Measurements from ENCODE around the gene SYDE1.

The SYDE1 gene

GRCh38 chr19:15115080-15115479 lies 7.9 kb downstream of the SYDE1 start:
- Histone ChIP-seq H3K9ac (ENCODE audit: low read length) (no peak overlapping the region), H3K27me3 (ENCODE audit: low read length) (no peaks in the 10 kb centered on the region), H3K9me2 (replicated peaks; ENCODE audit: insufficient read depth, low read length) (no peaks in the 10 kb centered on the region), H3K27ac (ENCODE audit: low read depth, low read length) (no peak overlapping the region), H3F3A (ENCODE audit: insufficient read depth) (no peaks in the 10 kb centered on the region), H3K36me3 (ENCODE audit: low read length) (0 out of 2 replicates have a peak, but pooled peaks cover 6% of the 10 kb centered on the region), H2AFZ (ENCODE audit: low read depth, low read length, severe bottlenecking) (no peak overlapping the region), H4K20me1 (ENCODE audit: low read depth, low read length) (no peaks in the 10 kb centered on the region), H3K9me3 (ENCODE audit: insufficient read depth, low read length) (no peaks in the 10 kb centered on the region), H3K79me2 (ENCODE audit: insufficient read depth, low read length) (no peaks in the 10 kb centered on the region), H3K4me3 (ENCODE audit: insufficient read depth, low read length, poor library complexity, severe bottlenecking) (no peak overlapping the region), H3K4me2 (ENCODE audit: low read depth, low read length, poor library complexity, severe bottlenecking) (no peak overlapping the region)
- TF ChIP-seq, protein P1, sequence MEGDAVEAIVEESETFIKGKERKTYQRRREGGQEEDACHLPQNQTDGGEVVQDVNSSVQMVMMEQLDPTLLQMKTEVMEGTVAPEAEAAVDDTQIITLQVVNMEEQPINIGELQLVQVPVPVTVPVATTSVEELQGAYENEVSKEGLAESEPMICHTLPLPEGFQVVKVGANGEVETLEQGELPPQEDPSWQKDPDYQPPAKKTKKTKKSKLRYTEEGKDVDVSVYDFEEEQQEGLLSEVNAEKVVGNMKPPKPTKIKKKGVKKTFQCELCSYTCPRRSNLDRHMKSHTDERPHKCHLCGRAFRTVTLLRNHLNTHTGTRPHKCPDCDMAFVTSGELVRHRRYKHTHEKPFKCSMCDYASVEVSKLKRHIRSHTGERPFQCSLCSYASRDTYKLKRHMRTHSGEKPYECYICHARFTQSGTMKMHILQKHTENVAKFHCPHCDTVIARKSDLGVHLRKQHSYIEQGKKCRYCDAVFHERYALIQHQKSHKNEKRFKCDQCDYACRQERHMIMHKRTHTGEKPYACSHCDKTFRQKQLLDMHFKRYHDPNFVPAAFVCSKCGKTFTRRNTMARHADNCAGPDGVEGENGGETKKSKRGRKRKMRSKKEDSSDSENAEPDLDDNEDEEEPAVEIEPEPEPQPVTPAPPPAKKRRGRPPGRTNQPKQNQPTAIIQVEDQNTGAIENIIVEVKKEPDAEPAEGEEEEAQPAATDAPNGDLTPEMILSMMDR (IDR thresholded peaks at IDR 0.05; ENCODE audit: insufficient read depth, low read length, poor library complexity, severe bottlenecking): no peak
- TF ChIP-seq EZH2phosphoT487 (conservative IDR thresholded peaks at IDR 0.05; ENCODE audit: low read length): no peak

- H3K27ac ChIP-seq (ENCODE audit: low read depth, low read length): no peak overlapping the region
- 0 out of 2 replicates have a peak, but pooled peaks cover 6% of the 10 kb centered on the region for H3K36me3 ChIP-seq (ENCODE audit: low read length)
Observed at GRCh38 chr19:15115762-15116615, 8.8 kb downstream of the SYDE1 start.

DNA sequence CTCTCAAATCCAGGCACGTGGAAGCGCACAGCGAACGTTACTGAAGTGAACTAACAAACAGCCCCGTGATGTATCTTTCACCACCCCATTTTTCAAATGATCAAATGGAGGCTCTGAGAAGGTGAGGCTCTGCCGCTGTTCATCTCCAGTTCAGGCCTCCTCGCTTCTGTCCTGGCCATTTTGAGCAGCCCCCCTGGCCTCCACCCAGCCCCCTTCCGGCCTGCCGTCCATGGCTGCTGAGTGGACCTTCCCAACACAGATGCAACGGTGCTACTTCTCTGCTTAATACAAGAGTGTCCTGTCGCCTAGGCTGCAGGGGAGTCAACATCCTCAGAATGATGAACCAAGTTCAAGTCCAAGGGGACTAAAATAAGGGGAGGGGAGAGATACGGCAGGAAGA lies 9.7 kb downstream of the SYDE1 start:
- Histone ChIP-seq H3K4me2 (ENCODE audit: low read depth, low read length, poor library complexity, severe bottlenecking) (no peak overlapping the region), H3K9me3 (ENCODE audit: insufficient read depth, low read length) (no peaks in the 10 kb centered on the region), H3K27ac (ENCODE audit: low read depth, low read length) (no peak overlapping the region), H4K20me1 (ENCODE audit: low read depth, low read length) (no peaks in the 10 kb centered on the region), H3K9me2 (replicated peaks; ENCODE audit: insufficient read depth, low read length) (no peaks in the 10 kb centered on the region), H3K9ac (ENCODE audit: low read length) (no peak overlapping the region), H3K36me3 (ENCODE audit: low read length) (0 out of 2 replicates have a peak, but pooled peaks cover 6% of the 10 kb centered on the region), H3K79me2 (ENCODE audit: insufficient read depth, low read length) (no peaks in the 10 kb centered on the region), H3F3A (ENCODE audit: insufficient read depth) (no peaks in the 10 kb centered on the region), H2AFZ (ENCODE audit: low read depth, low read length, severe bottlenecking) (no peak overlapping the region), H3K4me3 (ENCODE audit: insufficient read depth, low read length, poor library complexity, severe bottlenecking) (no peak overlapping the region), H3K27me3 (ENCODE audit: low read length) (no peaks in the 10 kb centered on the region)
- TF ChIP-seq, protein P1 (IDR thresholded peaks at IDR 0.05; ENCODE audit: insufficient read depth, low read length, poor library complexity, severe bottlenecking): no peak
- no peak for TF ChIP-seq EZH2phosphoT487 (conservative IDR thresholded peaks at IDR 0.05; ENCODE audit: low read length)

More at GRCh38 chr19:15115762-15116615, 8.8 kb downstream of the SYDE1 start:
- H3K9me2 ChIP-seq (replicated peaks; ENCODE audit: insufficient read depth, low read length): no peaks in the 10 kb centered on the region
- no peaks in the 10 kb centered on the region for H4K20me1 ChIP-seq (ENCODE audit: low read depth, low read length)
- no peaks in the 10 kb centered on the region for H3K79me2 ChIP-seq (ENCODE audit: insufficient read depth, low read length)
- H2AFZ ChIP-seq (ENCODE audit: low read depth, low read length, severe bottlenecking): no peak overlapping the region
- no peak overlapping the region for H3K4me2 ChIP-seq (ENCODE audit: low read depth, low read length, poor library complexity, severe bottlenecking)
- no peaks in the 10 kb centered on the region for H3F3A ChIP-seq (ENCODE audit: insufficient read depth)
- H3K9ac ChIP-seq (ENCODE audit: low read length): no peak overlapping the region
- H3K4me3 ChIP-seq (ENCODE audit: insufficient read depth, low read length, poor library complexity, severe bottlenecking): no peak overlapping the region
- H3K27me3 ChIP-seq (ENCODE audit: low read length): no peaks in the 10 kb centered on the region
- no peak for TF ChIP-seq EZH2phosphoT487 (conservative IDR thresholded peaks at IDR 0.05; ENCODE audit: low read length)
- TF ChIP-seq, protein P1 (IDR thresholded peaks at IDR 0.05; ENCODE audit: insufficient read depth, low read length, poor library complexity, severe bottlenecking): no peak
- no peaks in the 10 kb centered on the region for H3K9me3 ChIP-seq (ENCODE audit: insufficient read depth, low read length)
